NCI-H2196 (cell line): ENCODE data around the gene FRS2.

ENCODE experiments used
- DNase-seq: peaks from one replicate; lab custom pipeline; 2025; ENCODE audit not compliant: unreplicated experiment; lab: John Stamatoyannopoulos, UW

FRS2 gene

GRCh38 chr12:69524755-69525469, 54.7 kb downstream of the FRS2 start:
- no peak for DNase-seq

GRCh38 chr12:69527506-69528272, 57.5 kb downstream of the FRS2 start:
- no peak for DNase-seq

DNA sequence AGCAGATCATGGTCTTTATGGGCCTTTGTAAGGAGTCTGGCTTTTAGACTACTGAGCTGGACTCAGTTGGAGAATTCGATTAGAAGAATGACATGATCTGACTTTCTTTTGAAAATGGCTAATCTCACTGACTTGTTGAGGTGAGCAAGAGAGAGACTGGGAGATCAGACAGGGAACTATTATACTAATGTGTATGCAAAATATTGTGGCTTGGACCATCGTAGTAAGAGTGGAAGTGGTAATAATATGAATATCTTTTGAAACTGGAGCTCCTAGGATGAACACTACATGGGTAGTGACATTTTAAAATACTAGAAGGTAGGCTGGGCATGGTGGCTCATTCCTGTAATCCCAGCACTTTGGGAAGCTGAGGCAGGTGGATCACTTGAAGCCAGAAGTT, 58.8 kb downstream of the FRS2 start:
- DNase-seq = no peak

DNA sequence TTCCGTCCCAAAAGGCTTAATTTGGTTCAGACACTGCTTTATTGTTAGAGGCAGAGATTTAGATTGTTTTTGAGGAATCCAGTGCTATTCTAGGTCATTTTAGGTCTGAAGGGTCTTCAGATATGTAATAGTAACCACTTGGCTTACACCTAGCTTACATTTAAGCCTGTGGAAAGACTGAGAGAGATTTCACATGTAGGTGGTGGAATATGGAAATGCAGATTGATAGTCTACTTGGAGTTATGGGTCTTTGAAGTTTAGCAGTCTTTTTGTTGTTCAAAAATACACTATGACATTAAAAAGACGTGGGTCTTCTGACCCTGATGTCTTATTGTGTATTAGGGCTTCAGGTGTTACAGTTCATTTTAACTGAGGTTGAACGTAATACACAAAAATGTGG, 63.7 kb downstream of the FRS2 start:
- DNase-seq = no peak

GRCh38 chr12:69534389-69534822, 64.2 kb downstream of the FRS2 start:
- DNase-seq = peak; percentile 88

DNA sequence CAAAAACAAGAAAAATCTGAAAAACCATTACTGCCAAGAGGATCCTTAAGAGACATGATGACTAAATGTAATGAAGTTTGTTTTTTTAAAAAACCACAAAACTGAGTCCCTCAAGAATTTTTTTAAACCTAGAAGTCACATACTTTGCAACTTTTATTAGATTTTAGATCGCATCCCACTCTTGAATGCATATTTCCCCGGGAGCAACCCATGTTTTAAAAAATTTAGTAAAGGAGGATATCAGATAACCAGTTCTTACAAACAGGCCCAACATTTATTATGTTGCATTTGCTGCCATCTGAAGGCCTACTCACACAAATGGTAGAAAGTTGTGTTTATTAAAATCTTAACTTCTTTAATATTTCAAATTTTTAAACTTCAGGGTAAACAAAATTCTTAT, 70.8 kb downstream of the FRS2 start:
- DNase-seq = no peak

DNA sequence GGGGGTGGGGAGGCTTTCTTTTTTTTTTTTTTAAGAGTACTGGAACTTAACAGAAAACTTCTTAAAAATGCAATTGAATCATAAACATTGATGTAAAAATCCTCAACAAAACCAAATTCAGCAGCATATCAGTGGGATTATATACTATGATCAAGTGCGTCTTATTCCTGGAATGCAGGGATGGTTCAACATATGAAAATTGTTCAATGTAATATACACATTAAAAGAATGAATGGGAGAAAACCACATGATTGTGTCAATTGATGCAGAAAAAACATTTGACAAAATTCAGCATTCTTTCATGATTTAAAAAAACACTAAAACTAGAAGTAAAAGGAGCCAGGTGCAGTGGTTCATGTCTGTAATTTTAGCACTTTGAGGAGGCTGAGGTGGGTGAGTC, 73.9 kb downstream of the FRS2 start:
- no peak for DNase-seq

DNA sequence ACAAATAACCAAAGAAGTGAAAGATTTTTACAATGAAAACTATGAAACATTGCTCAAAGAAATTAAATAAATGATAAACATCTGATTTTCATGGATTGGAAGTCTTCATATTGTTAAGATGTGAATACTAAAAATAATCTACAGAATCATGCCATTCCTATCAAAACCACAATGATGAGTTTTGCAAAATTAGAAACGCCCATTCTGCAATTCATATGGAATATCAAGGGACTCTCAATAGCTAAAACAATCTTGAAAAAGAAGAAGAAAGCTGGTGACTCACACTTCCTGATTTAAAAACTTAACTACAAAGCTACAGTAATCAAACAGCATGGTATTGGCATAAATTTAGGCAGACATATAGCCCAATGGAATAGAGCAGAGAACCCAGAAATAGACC, 74.9 kb downstream of the FRS2 start:
- no peak for DNase-seq

DNA sequence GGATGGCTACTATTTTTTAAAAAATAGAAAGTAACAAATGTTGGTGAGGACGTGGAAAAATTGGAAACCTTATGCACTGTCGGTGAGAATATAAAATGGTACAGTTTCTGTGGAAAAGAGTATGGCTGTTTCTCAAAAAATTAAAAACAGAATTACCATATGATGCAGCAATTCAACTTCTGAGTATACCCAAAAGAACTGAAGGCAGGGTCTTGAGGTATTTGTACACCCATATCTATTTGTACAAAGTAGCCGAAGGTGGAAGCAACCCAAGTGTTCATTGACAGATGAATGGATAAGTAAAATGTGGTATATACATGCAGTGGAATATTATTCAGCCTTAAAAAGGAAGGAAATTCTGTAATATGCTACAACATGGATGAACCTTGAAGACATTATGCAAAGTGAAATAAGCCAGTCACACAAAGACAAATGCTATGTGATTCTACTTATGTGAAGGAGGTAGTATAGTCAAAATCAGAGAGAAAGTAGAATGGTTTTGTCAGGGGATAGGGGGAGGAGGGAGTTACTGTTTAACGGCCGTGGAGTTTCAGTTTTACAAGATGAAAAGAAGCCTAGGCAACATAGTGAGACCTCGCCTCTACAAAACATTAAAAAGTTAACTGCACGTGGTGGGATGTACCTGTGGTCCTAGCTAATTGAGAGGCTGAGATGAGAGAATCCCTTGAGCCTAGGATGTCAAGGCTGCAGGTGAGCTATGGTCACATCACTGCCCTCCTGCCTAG, 76.7 kb downstream of the FRS2 start:
- DNase-seq = no peak

GRCh38 chr12:69548687-69549086, 78.5 kb downstream of the FRS2 start:
- no peak for DNase-seq

DNA sequence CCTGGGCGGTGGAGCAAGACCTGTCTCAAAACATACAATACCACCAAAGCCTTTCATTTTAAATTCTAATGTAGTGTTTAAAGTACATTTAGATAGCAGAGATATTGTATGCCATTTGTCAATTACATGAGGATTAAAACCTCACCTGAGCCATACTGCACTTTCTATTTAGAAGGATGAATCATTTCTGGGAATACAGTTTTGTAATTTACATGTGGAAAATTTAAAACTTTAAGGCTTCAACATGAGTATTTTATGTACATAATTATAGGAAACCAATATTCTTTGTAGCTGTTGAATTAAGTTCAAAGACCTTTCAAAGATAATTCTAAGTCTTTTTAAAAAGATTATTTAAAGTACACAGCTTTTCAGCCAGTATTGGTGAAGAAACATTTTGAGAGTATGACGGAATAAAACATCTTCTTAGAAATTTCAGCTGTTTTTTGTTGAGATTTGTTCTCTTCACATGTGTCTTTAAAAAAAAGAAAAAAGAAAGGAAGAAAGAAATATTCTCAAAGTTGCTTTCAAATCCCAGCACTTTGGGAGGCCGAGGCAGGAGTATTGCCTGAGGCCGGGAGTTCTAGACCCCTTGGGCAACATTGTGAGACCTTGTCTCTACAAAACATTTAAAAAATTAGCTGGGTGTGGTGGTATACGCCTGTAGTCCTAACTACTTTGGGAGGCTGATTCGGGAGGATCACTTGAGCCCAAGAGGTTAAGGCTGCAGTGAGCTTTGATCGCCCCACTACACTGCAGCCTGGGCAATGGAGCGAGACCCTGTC, 80.6 kb downstream of the FRS2 start:
- DNase-seq = no peak

DNA sequence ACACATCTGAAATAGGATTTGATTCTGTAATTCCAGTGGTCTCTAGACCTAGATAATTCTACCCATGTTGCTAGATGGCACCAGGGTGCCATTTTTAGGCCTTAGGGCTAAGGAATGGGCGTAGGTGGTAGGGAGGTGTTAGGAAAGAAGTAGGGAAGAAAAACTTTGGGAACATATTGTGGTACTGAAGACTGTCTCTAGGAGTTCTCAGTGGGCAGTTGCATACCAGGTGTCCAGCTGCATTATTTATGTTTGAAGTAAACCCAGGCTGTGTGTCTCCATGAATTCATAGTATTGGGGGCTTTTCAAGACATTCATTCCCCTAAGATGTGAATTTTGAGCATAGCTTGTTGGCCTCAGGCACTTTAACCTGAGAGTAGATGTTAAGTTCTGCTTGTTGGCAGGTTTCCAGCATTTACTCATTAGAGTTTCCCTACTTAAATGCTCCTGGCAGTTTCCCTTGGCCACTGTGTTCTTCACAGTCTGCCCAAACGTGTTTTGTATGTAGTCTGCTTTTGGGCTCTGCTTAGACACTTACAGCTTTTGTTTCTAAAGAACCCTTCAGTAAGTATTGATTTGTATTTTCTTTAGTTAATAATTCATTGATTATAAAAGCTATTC, 83.5 kb downstream of the FRS2 start:
- peak; percentile 73 for DNase-seq

DNA sequence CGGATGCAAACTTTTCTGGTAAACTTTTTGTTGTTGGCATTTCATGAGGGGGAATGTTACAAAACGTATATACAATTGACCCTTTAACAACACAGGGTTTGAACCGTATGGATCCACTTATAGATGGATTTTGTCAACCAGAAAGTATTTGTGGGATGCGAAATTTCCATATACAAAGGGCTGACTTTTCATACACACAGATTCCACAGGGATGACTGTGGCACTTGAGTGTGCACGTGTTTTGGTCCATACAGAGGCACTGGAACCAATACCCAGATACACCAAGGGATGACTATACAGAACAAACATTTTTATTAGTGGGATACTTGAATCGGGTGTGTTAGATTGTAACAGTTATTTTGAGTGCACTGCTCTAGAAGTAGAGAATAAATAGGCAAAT, 85.3 kb downstream of the FRS2 start:
- DNase-seq = no peak

GRCh38 chr12:69556383-69556782, 86.2 kb downstream of the FRS2 start:
- DNase-seq = no peak

GRCh38 chr12:69563166-69563762, 93.1 kb downstream of the FRS2 start:
- no peak for DNase-seq

GRCh38 chr12:69566603-69567002, 96.4 kb downstream of the FRS2 start:
- DNase-seq = no peak

- no peak for DNase-seq
These were observed 99.0 kb downstream of the FRS2 start for GRCh38 chr12:69569236-69569635.

DNA sequence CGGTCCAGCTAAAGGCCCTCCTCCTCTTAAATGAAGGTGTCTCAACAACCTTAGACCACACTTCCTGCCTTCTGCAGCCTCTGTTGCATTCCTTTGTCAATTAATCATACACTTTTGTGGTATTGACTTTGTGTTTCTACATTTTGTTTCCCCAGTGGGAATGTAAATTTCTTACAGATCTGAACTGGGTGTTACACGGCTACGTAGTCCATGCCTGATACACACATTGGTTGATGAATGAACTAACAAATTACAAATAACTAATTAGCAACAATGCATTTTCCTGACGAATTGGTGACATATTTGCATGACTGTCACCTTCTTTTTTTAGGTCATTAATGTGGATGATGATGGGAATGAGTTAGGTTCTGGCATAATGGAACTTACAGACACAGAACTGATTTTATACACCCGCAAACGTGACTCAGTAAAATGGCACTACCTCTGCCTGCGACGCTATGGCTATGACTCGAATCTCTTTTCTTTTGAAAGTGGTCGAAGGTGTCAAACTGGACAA, 99.9 kb downstream of the FRS2 start:
- DNase-seq = no peak

DNA sequence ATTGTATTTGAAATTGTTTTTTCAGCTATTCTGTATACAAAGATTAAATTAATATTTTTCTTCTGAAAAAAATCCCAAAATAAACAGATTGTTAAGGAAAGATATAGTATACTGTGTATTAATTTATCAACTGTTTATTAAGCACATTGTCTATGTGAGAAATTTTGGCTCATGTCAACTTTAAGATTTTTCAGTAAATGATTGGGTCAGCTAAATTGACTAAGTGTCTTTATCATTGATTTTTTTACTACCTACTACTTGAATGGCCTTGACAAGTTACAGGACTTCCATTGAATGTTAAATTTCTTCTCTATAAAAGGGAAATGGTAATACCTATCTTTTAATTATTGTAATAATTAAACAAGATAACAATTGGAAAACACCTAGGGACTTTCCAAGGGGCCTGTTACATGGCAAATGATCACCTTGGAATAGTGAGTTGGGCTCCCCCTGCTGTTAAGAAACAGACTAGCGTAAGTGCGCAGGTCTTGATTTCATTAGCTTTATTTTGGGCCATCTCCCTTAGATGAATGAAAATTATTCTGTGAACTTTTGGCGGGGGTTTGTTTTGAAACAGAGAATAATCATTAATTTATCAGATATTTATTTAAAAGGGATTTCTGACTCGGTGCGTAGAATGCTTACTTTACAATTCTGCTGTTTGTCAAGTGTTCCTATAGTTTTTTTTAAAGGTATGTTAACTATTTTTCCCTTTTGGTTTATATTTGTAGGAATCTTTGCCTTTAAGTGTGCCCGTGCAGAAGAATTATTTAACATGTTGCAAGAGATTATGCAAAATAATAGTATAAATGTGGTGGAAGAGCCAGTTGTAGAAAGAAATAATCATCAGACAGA, 100.6 kb downstream of the FRS2 start:
- DNase-seq = peak; percentile 80
